Sigmoid colon (tissue), 7 donors: ENCODE measurements around the gene USP38. TPM values are rescaled to one million over a fixed set of nuclear protein-coding genes. Genes with fewer than 3 reads are reported as not detected.
"Not testable (repeated sequence)": the region's sequence is repeated elsewhere in the genome, so short reads cannot be mapped to it uniquely, and the experiment has no call there.

Source experiments
- DNase-seq: peaks from one replicate; pipeline ENCODE4 v3.0.0-alpha.2; 2019
- H3K27ac ChIP-seq, 4 donors: fragments of 200-600 bp; sonication (generic); one replicate each; pipeline ENCODE4 v1.5.1; 2016 to 2019; ENCODE audit warnings: mild to moderate bottlenecking in 1 of 4
- H3K27me3 ChIP-seq, 3 donors: fragments of 200-600 bp; sonication (generic); one replicate each; pipeline ENCODE4 v1.5.1; 2019; ENCODE audit warnings: mild to moderate bottlenecking in 1 of 3
- H3K36me3 ChIP-seq, 4 donors: fragments of 200-600 bp; sonication (generic); one replicate each; pipeline ENCODE4 v1.5.1; 2016 to 2019
- H3K4me1 ChIP-seq, 4 donors: fragments of 200-600 bp; sonication (generic); one replicate each; pipeline ENCODE4 v1.5.1; 2017 to 2019
- H3K4me3 ChIP-seq, 4 donors: fragments of 200-600 bp; sonication (generic); one replicate each; pipeline ENCODE4 v1.5.1; 2017 to 2019; ENCODE audit warnings: mild to moderate bottlenecking in 2 of 4, moderate library complexity in 1 of 4
- H3K9me3 ChIP-seq, 4 donors: fragments of 200-600 bp in 3 of 4; sonication (generic) in 3 of 4; one replicate each; pipeline versions ENCODE4 v1.5.1 to v1.6.1; 2013 to 2019
- EP300 ChIP-seq, 4 donors: sonication (generic); formaldehyde crosslinking; IDR thresholded peaks; one replicate each; pipeline ENCODE4 v1.6.1; 2017; ENCODE audit warnings: antibody characterized with exemption in 4 of 4
- POLR2A ChIP-seq, 2 donors: fragments of 450-650 bp; IDR thresholded peaks; one replicate each; pipeline ENCODE4 v1.6.1; 2016; ENCODE audit warnings: antibody characterized with exemption in 2 of 2, mild to moderate bottlenecking in 2 of 2, moderate library complexity in 2 of 2
- POLR2AphosphoS5 ChIP-seq, 4 donors: sonication (generic); formaldehyde crosslinking; IDR thresholded peaks; one replicate each; pipeline ENCODE4 v1.6.1; 2017; ENCODE audit warnings: antibody characterized with exemption in 4 of 4
- WGBS, 2 donors: extraction: QIAGEN DNeasy Blood & Tissue Kit; methylation state at CpG; one replicate each; pipeline ENCODE4 v1.1.7; 2013; 5-methylcytosine and 5-hydroxymethylcytosine counted together
- intact Hi-C: fragments of 100-400 bp; cut with DNase I; formaldehyde crosslinking; loops from one replicate; pipeline ENCODE4 v1.15.1; 2023
- polyA plus RNA-seq, 3 donors: library from polyadenylated mRNA; stranded (reverse); fragments of 200-250 nt; gene quantifications; one replicate each; pipeline ENCODE4 v1.2.3, GENCODE V29; 2013
- total RNA-seq, 4 donors: library from RNA; depleted of rRNA; stranded (reverse); fragments of >200 nt; gene quantifications; one replicate each; pipeline ENCODE4 v1.1.0, GENCODE V29; 2016
- TF ChIP-seq, protein P1 (sequence below), 4 experiments: fragments of 450-650 bp in 3 of 4; fragments of 200-600 bp in 1 of 4; IDR thresholded peaks; one replicate each; pipeline ENCODE4 v1.5.1; 2016 to 2019; ENCODE audit warnings: antibody characterized with exemption in 4 of 4, mild to moderate bottlenecking in 3 of 4, moderate library complexity in 2 of 4
- donor health status: healthy with polysubstance abuse.
- donor health status: Bipolar disorder and iron deficiency.
- donor health status: healthy.

The USP38 gene
- total and polyA plus RNA-seq, 7 donors = 9.6 to 21.2 (median 16.3) TPM

DNA sequence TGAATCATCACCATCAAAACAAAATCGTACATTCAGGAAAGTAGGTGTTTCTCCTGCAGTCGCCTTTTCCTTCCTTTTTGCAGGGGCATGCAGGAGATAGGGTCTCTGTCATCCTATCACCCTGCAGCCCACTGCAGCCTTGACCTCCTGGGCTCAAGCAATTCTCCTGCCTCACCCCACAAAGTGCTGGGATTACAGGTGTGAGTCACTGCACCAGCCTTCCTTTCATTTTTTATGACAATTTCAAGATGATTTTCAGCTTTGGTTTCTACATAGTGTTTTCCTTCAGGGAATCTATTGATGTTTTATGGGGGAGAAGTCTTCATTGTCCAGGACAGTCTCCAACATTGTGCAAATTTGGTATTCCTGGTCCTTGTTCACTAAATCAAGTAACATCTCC, 71.7 kb downstream of the USP38 start:
- Histone ChIP-seq H3K27me3 (no peaks in the 10 kb centered on the region), H3K36me3 (no peaks in the 10 kb centered on the region), H3K4me3 (no peak overlapping the region), H3K4me1 (peaks cover 0 to 11% (median 2%) of the 10 kb centered on the region in 4 donors), H3K27ac (no peak overlapping the region), H3K9me3 (no peaks in the 10 kb centered on the region)
- intact Hi-C loops = no loop called here
- WGBS, 2 donors = 77 to 80% methylated on average over 2 of the region's 2 CpGs
- no peak for DNase-seq
- TF ChIP-seq POLR2A (IDR thresholded peaks at IDR 0.05) = no peak
- TF ChIP-seq, protein P1, sequence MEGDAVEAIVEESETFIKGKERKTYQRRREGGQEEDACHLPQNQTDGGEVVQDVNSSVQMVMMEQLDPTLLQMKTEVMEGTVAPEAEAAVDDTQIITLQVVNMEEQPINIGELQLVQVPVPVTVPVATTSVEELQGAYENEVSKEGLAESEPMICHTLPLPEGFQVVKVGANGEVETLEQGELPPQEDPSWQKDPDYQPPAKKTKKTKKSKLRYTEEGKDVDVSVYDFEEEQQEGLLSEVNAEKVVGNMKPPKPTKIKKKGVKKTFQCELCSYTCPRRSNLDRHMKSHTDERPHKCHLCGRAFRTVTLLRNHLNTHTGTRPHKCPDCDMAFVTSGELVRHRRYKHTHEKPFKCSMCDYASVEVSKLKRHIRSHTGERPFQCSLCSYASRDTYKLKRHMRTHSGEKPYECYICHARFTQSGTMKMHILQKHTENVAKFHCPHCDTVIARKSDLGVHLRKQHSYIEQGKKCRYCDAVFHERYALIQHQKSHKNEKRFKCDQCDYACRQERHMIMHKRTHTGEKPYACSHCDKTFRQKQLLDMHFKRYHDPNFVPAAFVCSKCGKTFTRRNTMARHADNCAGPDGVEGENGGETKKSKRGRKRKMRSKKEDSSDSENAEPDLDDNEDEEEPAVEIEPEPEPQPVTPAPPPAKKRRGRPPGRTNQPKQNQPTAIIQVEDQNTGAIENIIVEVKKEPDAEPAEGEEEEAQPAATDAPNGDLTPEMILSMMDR (IDR thresholded peaks at IDR 0.05) = no peak
- TF ChIP-seq EP300 (IDR thresholded peaks at IDR 0.05) = no peak
- no peak for TF ChIP-seq POLR2AphosphoS5 (IDR thresholded peaks at IDR 0.05)

DNA sequence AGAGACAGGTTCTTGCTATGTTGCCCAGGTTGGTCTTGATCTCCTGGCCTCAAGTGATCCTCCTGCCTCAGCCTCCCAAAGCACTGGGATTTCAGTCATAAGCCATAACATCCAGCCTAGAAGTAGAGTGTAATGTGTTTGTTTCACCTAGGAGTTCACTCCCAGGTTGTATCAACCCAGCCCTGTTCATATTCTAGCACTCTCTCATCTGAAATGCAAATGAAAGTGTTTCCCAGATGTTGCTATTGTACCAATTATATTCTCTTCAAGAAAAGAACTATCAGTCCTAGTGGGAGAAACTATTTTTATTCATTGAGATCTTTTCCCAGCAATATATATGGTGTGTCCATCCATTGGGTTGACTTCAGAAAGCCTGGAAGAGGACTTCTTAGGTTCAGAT, 72.6 kb downstream of the USP38 start:
- Histone ChIP-seq H3K4me1 (peaks cover 0 to 2% (median 0%) of the 10 kb centered on the region in 4 donors), H3K9me3 (no peaks in the 10 kb centered on the region), H3K36me3 (no peaks in the 10 kb centered on the region), H3K27me3 (no peaks in the 10 kb centered on the region), H3K4me3 (no peak overlapping the region), H3K27ac (no peak overlapping the region)
- intact Hi-C loops = no loop called here
- DNase-seq = no peak
- TF ChIP-seq EP300 (IDR thresholded peaks at IDR 0.05) = no peak
- TF ChIP-seq, protein P1 (IDR thresholded peaks at IDR 0.05) = no peak
- no peak for TF ChIP-seq POLR2A (IDR thresholded peaks at IDR 0.05)
- TF ChIP-seq POLR2AphosphoS5 (IDR thresholded peaks at IDR 0.05) = no peak

DNA sequence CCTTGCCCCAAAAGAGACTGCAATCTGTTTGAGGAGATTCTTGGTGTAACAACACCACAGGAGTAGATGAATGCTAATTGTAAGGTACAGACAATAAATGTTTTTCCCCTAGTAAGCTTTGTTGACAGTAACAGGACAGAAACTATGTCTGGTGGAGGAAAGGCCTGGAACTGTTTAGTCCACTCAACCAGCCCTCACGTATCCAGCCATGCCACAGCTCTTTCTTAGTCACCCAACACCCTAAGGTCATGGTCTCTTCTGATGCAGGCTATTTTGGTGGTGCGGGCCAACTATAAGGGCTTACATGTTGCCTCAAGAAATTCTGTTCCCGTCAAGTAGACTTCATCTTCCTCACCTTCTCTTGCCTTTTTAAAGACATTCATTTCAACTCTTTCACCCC, 76.0 kb downstream of the USP38 start:
- no peak for TF ChIP-seq POLR2A (IDR thresholded peaks at IDR 0.05)
- TF ChIP-seq, protein P1 (IDR thresholded peaks at IDR 0.05) = no peak
- TF ChIP-seq POLR2AphosphoS5 (IDR thresholded peaks at IDR 0.05) = no peak
- Histone ChIP-seq H3K27ac (no peak overlapping the region), H3K27me3 (no peaks in the 10 kb centered on the region), H3K4me3 (no peak overlapping the region), H3K4me1 (no peaks in the 10 kb centered on the region), H3K9me3 (no peaks in the 10 kb centered on the region), H3K36me3 (no peaks in the 10 kb centered on the region)
- WGBS, 2 donors = 59 to 85% methylated on average over 3 of the region's 3 CpGs
- DNase-seq = no peak
- intact Hi-C loops = no loop called here

DNA sequence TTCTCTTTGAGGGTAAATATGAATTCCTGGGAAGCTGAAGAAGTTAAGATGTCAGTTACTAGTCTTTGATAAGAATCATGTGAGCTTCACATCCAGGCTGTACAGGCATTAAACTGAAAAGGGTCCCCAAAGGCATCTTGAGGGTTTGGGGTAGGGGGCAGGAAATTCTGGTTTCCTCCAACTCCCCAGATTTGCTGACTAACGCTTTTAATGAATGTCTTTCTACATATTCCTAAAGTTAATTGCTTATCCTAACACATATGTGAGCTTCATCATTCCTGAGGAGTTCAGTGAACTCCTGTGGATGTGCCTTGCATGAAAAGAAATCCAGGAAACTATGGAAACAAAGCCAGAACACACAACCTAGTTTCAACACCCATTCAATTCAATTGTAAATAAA, 78.1 kb downstream of the USP38 start:
- H3K4me1 ChIP-seq = no peaks in the 10 kb centered on the region
- intact Hi-C loops = no loop called here

DNA sequence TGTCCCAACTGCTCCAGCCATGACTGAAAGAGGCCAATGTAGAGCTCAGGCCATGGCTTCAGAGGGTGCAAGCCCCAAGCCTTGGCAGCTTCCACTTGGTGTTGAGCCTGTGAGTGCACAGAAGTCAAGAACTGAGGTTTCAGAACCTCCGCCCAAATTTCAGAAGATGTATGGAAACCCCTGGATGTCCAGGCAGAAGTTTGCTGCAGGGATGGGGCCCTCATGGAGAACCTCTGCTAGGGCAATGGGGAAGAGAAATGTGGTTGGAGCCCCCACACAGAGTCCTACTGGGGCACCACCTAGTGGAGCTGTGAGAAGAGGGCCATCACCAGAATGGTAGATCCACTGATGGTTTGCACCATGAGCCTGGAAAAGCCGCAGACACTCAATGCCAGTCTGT, 83.0 kb downstream of the USP38 start:
- H3K27me3 ChIP-seq, H3K4me3 ChIP-seq, H3K9me3 ChIP-seq, H3K36me3 ChIP-seq, DNase-seq, intact Hi-C loops, H3K4me1 ChIP-seq, H3K27ac ChIP-seq: not testable (repeated sequence)
- 98 to 99% methylated on average over 2 of the region's 2 CpGs for whole genome bisulfite sequencing, 2 donors

More for the DNA sequence above, 78.1 kb downstream of the USP38 start:
- no peak for DNase-seq
- no peaks in the 10 kb centered on the region for H3K36me3 ChIP-seq
- no peak for TF ChIP-seq POLR2AphosphoS5 (IDR thresholded peaks at IDR 0.05)
- TF ChIP-seq EP300 (IDR thresholded peaks at IDR 0.05) = no peak
- no peak overlapping the region for H3K4me3 ChIP-seq
- no peak overlapping the region for H3K27ac ChIP-seq
- 0 to 46% methylated on average over 1 of the region's 1 CpG for WGBS, 2 donors
- no peaks in the 10 kb centered on the region for H3K27me3 ChIP-seq
- H3K9me3 ChIP-seq = peaks cover 0 to 4% (median 0%) of the 10 kb centered on the region in 4 donors

DNA sequence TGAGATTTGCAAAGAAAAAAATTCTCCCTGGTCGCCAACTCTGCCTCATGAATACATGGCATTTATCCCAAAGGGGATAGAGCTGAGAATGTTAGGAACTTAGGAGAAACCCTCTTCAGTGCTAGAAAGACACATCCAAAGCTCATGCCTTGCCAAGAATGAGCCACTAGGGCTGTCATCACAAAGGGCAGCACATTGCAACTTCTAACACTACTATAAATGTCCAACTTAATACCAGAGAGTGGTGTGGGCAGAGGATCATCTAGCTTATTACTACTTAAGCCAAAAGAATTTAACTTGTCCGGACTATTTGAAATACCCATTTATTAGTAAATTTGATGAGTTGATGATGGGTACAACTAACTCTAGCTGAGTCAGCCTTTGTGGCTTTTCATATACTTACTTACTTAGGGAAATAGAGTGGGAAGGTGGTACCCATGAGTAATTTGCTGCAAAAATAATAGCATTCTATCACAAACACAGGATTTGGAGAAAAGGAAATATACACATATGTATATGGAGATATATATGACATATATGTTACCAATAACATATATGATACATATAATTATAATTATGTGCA, 85.6 kb downstream of the USP38 start:
- DNase-seq = no peak
- Histone ChIP-seq H3K27me3 (no peaks in the 10 kb centered on the region), H3K27ac (peak overlapping the region in 1 of 4 donors; percentile 66), H3K4me3 (no peak overlapping the region), H3K9me3 (peaks cover 0 to 6% (median 2%) of the 10 kb centered on the region in 4 donors), H3K36me3 (no peaks in the 10 kb centered on the region), H3K4me1 (no peaks in the 10 kb centered on the region)
- TF ChIP-seq POLR2AphosphoS5 (IDR thresholded peaks at IDR 0.05) (no peak), POLR2A (IDR thresholded peaks at IDR 0.05) (no peak), EP300 (IDR thresholded peaks at IDR 0.05) (no peak)
- TF ChIP-seq, protein P1 (IDR thresholded peaks at IDR 0.05) = no peak
- WGBS, 2 donors = 83 to 89% methylated on average over 2 of the region's 2 CpGs
- intact Hi-C loops = no loop called here
